IPS DF 6.9 (cell line): ENCODE measurements around the gene CDHR5.

Experiments
- DNase-seq: peaks from one replicate; pipeline ENCODE4 v3.0.0-alpha.2; 2013; ENCODE audit warnings: low read depth, low spot score
- H3K27ac ChIP-seq: one replicate; pipeline ENCODE4 v1.5.1; 2013; ENCODE audit warnings: low read length, control low read depth
- H3K27me3 ChIP-seq: 2 replicates; pipeline ENCODE4 v1.6.1; 2013; ENCODE audit warnings: mild to moderate bottlenecking, low read length; ENCODE audit not compliant: control insufficient read depth, insufficient read depth
- H3K36me3 ChIP-seq: 2 replicates; pipeline ENCODE4 v1.6.1; 2013; ENCODE audit warnings: low read length; ENCODE audit not compliant: control insufficient read depth, insufficient read depth
- H3K4me1 ChIP-seq: 2 replicates; pipeline ENCODE4 v1.6.1; 2013; ENCODE audit warnings: low read length; ENCODE audit not compliant: control insufficient read depth, insufficient read depth
- H3K4me3 ChIP-seq: 2 replicates; pipeline ENCODE4 v1.5.1; 2013; ENCODE audit warnings: mild to moderate bottlenecking, low read length
- H3K9me3 ChIP-seq: 2 replicates; pipeline ENCODE4 v1.6.1; 2013; ENCODE audit warnings: low read length, inconsistent platforms; ENCODE audit not compliant: control insufficient read depth, insufficient read depth
- WGBS: extraction: QIAGEN DNeasy Blood & Tissue Kit; methylation state at CpG from one replicate; pipeline ENCODE4 v1.1.7; 2013; ENCODE audit warnings: mixed read lengths, missing lambda C conversion rate; ENCODE audit not compliant: insufficient read length, insufficient coverage; 5-methylcytosine and 5-hydroxymethylcytosine counted together

CDHR5 gene

DNA sequence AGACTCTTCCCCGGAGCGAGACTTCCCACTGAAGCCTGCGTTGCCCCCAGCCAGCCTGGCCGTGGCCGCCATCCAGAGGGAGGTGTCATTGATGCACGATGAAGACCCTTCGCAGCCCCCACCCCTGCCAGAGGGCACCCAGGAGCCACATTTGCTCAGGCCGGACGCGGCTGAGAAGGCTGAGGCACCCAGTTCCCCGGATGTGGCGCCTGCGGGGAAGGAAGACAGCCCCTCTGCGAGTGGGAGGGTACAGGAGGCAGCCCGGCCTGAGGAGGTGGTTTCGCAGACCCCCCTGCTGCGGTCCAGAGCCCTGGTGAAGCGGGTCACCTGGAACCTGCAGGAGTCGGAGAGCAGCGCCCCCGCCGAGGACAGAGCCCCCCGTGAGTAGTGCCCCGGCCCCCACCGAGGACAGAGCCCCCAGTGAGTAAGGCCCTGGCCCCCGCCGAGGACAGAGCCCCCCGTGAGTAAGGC, 15.4 kb downstream of the CDHR5 start:
- no peak for DNase-seq
- H3K36me3 ChIP-seq = peaks cover 73% of the 10 kb centered on the region

GRCh38 chr11:608791-609251, 15.9 kb downstream of the CDHR5 start:
- no CpG with 5 or more reads among the region's 28 CpGs for WGBS
- DNase-seq = no peak
- Histone ChIP-seq H3K4me3 (no peak overlapping the region), H3K27ac (no peak overlapping the region), H3K9me3 (no peaks in the 10 kb centered on the region), H3K36me3 (peaks cover 77% of the 10 kb centered on the region), H3K27me3 (no peaks in the 10 kb centered on the region), H3K4me1 (0 out of 2 replicates have a peak, but pooled peaks cover 1% of the 10 kb centered on the region)

More for the DNA sequence above, 15.4 kb downstream of the CDHR5 start:
- no peak overlapping the region for H3K4me3 ChIP-seq
- H3K4me1 ChIP-seq = 0 out of 2 replicates have a peak, but pooled peaks cover 1% of the 10 kb centered on the region
- no peaks in the 10 kb centered on the region for H3K27me3 ChIP-seq
- no peak overlapping the region for H3K27ac ChIP-seq
- no CpG with 5 or more reads among the region's 28 CpGs for WGBS
- H3K9me3 ChIP-seq = no peaks in the 10 kb centered on the region

GRCh38 chr11:607971-608659, 16.6 kb downstream of the CDHR5 start:
- WGBS = no CpG with 5 or more reads among the region's 45 CpGs
- no peaks in the 10 kb centered on the region for H3K9me3 ChIP-seq
- H3K4me3 ChIP-seq = no peak overlapping the region
- DNase-seq = no peak
- no peak overlapping the region for H3K27ac ChIP-seq
- H3K27me3 ChIP-seq = no peaks in the 10 kb centered on the region
- peaks cover 76% of the 10 kb centered on the region for H3K36me3 ChIP-seq
- no peaks in the 10 kb centered on the region for H3K4me1 ChIP-seq

GRCh38 chr11:607020-607780, 17.6 kb downstream of the CDHR5 start:
- H3K36me3 ChIP-seq = peaks cover 72% of the 10 kb centered on the region
- no peaks in the 10 kb centered on the region for H3K27me3 ChIP-seq
- no peak for DNase-seq
- WGBS = no CpG with 5 or more reads among the region's 35 CpGs
- no peak overlapping the region for H3K27ac ChIP-seq
- H3K4me3 ChIP-seq = no peak overlapping the region
- H3K9me3 ChIP-seq = no peaks in the 10 kb centered on the region
- no peaks in the 10 kb centered on the region for H3K4me1 ChIP-seq

DNA sequence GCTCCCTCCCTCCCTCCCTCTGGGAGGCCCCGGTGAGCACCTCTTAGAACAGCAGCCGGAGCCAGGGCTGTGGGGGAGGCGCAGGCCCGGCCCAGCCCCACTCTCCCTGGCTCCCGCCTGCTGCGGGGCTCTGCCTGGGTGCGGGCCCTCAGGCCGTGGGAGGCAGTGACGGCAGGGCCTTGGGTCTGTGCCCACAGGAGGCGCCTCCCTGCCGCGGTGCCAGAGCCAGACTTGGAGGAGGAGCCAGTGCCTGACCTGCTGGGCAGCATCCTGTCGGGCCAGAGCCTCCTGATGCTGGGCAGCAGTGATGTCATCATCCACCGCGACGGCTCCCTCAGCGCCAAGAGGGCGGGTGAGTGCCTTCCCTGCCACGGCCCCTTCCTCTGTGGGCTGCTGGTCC, 18.5 kb downstream of the CDHR5 start:
- H3K27ac ChIP-seq = no peak overlapping the region
- DNase-seq = no peak

GRCh38 chr11:605286-606129, 19.2 kb downstream of the CDHR5 start:
- no peak for DNase-seq
- H3K36me3 ChIP-seq = peaks cover 70% of the 10 kb centered on the region
- H3K4me3 ChIP-seq = no peak overlapping the region
- H3K4me1 ChIP-seq = no peaks in the 10 kb centered on the region
- no peaks in the 10 kb centered on the region for H3K9me3 ChIP-seq
- H3K27me3 ChIP-seq = no peaks in the 10 kb centered on the region
- H3K27ac ChIP-seq = no peak overlapping the region
- WGBS = no CpG with 5 or more reads among the region's 33 CpGs

More for the DNA sequence above, 18.5 kb downstream of the CDHR5 start:
- WGBS = no CpG with 5 or more reads among the region's 19 CpGs
- Histone ChIP-seq H3K27me3 (no peaks in the 10 kb centered on the region), H3K4me1 (no peaks in the 10 kb centered on the region), H3K4me3 (no peak overlapping the region), H3K9me3 (no peaks in the 10 kb centered on the region), H3K36me3 (peaks cover 77% of the 10 kb centered on the region)

- no CpG with 5 or more reads among the region's 13 CpGs for WGBS
- no peaks in the 10 kb centered on the region for H3K9me3 ChIP-seq
- no peak for DNase-seq
- peaks cover 58% of the 10 kb centered on the region for H3K36me3 ChIP-seq
- H3K4me1 ChIP-seq = no peaks in the 10 kb centered on the region
- H3K27me3 ChIP-seq = no peaks in the 10 kb centered on the region
- H3K4me3 ChIP-seq = no peak overlapping the region
- no peak overlapping the region for H3K27ac ChIP-seq
These were observed 21.6 kb downstream of the CDHR5 start for GRCh38 chr11:603154-603553.

DNA sequence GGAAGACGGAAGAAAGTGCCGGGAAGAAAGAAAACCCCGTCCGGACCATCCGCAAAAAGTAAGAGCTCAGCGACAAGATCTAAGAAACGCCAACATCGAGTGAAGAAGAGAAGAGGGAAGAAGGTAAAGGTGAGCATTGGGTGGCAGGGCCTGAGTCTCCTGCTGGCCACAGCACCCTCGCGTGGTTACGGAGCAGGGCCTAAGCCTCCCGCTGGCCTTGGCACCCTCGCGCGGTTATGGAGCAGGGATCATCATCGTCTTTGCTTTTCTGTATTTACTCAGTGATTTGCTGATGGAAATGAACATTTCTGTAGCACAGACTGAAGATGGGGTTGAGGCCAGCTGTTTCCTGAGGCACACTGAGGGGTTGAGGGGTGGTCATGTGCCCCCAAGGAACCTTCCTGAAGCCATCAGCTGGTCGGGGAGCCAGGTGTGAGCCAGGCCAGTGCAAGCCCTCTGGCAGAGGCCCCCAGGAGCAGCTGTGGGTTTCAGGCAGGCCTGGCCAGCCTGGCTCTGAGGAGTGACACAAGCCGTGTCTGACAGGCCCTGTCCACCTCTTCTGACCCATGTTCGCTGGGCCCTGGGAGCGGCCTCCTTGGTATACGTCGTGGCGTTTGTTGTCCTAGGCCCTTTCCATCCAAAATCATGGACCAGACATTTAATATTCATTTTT, 23.0 kb downstream of the CDHR5 start:
- no peaks in the 10 kb centered on the region for H3K4me1 ChIP-seq
- no peak for DNase-seq
- H3K4me3 ChIP-seq = no peak overlapping the region
- no CpG with 5 or more reads among the region's 23 CpGs for WGBS
- H3K27ac ChIP-seq = no peak overlapping the region
- H3K27me3 ChIP-seq = no peaks in the 10 kb centered on the region
- no peaks in the 10 kb centered on the region for H3K9me3 ChIP-seq
- H3K36me3 ChIP-seq = peaks cover 56% of the 10 kb centered on the region

GRCh38 chr11:598005-598680, 26.6 kb downstream of the CDHR5 start:
- H3K4me3 ChIP-seq = no peak overlapping the region
- DNase-seq = no peak
- H3K4me1 ChIP-seq = no peaks in the 10 kb centered on the region; the same call in 1 of the 2 replicates
- H3K9me3 ChIP-seq = no peaks in the 10 kb centered on the region
- no CpG with 5 or more reads among the region's 30 CpGs for WGBS
- H3K36me3 ChIP-seq = peaks cover 45% of the 10 kb centered on the region
- H3K27me3 ChIP-seq = no peaks in the 10 kb centered on the region
- no peak overlapping the region for H3K27ac ChIP-seq
